GM19099 (cell line): ENCODE data around the gene SNRPA1.

Experiments used
- POLR2A ChIP-seq: IDR thresholded peaks from 3 replicates; pipeline ENCODE4 v1.6.1; 2011; ENCODE audit warnings: low read depth; ENCODE audit not compliant: insufficient read length; ENCODE audit errors: extremely low read depth

The SNRPA1 gene

DNA sequence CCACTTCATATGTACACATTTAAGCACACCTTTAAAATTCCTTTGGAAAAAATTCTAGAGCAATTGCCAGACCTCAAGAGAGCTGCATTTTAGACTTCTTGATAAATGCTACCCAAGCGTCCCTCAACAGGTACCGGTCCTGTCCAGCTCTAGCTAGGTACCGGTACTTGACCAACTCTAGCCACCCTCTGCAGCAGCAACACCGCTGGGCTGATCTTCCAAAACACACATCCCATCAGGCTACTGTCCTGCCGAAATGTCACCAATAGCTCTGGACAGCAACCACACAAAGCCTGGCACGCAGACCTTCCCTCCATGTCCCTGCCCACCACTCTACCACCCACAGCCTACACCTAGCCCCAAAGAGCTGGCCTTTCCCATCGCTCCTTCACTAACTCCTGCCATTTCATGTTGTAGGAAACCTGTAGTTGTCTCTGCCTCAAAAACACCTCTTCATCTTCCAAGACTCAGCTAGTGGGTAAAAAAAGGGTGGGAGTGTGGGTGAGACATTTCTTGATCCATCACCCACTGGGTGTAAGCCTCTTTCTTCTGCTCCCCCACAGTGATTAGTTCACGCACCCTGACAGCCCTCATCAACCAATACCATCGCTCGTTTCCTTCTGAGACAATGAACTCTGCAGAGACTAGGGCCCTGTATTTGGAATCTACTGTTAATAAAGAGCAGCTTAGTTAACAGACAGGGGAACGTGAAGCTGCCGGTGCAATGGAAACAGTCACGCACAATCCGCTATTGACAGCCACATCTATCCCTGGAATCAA lies 50.0 kb downstream of the SNRPA1 start:
- TF ChIP-seq POLR2A: no peak

DNA sequence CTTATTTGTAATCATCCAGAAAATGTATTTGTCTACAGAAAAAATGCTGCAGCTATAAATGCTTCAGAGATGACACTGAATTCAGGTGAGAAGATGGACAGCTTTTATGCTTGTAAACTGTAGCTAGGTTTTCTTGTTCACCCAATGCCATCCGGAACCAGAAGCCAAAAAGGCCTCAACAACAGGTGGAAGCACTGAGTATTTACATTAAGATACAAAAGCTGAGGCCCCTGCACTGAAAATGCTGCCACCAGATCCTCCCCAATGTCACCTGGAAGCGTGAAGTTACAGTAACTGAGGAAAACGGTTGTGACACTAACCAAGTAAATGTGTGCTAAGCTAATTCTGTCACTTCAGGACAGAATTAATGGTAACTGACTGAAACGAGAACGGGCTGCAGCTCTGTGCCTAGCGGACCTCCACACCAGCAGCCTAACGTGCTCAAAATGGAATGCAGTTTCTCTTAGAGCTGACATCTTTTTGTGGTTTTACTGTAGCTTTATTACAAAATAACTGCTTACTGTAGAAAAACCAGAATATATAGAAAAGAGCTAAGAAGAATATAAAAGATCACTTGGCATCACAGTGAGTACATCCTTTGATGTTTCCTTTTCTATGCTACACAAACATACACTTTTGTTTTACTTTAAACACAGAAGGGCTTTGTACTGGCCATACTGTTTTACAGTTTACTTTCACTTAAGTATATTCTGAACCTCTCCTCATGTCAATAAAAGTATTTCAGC lies 50.8 kb downstream of the SNRPA1 start:
- no peak for TF ChIP-seq POLR2A

DNA sequence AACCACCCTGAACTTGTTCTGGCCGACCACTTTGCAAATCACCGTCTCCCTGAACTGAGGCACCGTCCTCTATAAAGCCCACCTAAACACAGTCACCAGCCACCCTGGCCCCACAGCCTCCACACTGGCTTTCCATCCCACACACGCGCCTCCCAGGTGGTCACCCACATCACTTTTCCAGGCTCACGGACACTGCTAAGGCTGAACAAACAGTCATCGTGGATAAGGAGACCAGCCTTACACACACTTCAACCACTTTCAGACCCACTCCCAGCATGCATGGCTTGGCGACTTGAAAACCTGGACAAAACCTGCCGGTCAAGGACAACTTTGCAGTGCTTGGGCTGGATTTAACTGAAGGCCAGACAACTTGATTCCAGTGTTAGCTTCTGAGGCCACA lies 51.6 kb downstream of the SNRPA1 start:
- TF ChIP-seq POLR2A: no peak

GRCh38 chr15:101242999-101243336 lies 52.1 kb downstream of the SNRPA1 start:
- no peak for TF ChIP-seq POLR2A

DNA sequence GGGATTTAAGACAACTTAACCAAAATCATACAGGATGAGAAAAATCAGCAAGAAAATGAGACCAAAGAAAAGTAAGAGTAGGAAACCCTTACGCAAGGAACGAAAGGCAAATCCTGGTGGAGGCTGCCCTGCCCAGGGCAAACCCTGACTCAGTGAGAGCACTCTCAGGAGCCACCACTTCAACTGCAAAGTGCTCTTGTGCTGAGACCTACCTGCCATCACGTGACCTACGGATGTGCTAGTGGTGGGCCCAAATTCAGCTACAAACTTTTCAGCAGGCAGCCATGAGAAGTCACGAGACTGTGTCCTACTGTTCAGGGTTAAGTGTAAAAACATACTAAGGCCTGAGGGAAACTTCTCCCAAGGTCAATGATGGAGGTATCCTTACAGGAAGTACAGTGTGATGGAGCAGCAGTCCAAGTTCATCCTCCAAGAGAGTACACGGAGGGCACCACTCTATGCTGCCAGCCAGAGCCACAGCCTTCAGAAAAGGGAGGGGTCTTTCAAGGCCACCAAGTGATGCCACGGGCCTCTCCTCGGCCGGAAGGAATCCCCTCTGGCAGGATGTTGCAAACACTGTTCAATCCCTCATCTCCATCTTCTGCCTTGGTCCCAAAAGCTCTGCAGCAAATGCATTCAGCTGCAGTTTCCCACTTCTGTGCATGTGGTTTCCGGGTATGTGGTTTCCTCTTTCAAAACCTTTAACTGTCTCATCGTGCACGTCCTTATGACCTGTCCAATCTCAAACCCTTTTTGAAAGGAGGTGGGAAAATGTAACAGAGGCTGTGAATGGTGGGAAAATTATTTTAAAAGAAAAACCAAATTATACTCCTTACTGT lies 52.7 kb downstream of the SNRPA1 start:
- no peak for TF ChIP-seq POLR2A

GRCh38 chr15:101240358-101240757 lies 54.7 kb downstream of the SNRPA1 start:
- no peak for TF ChIP-seq POLR2A

- TF ChIP-seq POLR2A: no peak
Observed at GRCh38 chr15:101239724-101240136, 55.3 kb downstream of the SNRPA1 start.

GRCh38 chr15:101237251-101237650 lies 57.8 kb downstream of the SNRPA1 start:
- no peak for TF ChIP-seq POLR2A

DNA sequence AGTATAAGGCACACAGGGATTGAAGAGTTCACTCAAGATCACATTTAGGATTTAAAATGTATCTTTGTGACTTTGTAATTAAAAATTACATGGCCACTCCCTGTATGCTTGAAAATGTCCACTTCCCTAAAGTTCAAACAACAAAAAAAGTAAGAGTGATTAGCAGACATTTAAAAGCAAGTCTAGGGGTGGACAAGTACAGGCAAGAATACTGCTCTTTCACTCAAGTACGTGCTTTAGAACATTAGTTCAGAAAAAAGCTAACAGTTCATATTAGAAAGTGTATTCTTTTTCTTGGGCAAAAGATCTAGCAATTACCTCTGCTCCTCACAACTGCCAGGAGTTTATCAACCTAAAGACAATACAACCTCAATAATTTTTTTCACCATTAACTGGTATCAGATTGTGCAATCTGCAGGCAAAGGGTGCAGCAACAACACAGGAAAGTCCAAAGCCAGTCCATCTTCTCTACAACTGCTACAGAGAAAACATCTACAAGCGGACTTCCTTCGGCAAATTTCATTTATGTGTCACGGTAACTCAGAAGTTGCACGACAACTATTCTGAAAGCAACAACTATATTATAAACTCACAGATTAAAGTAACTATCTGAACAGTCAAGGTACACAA lies 61.3 kb downstream of the SNRPA1 start:
- TF ChIP-seq POLR2A: no peak

DNA sequence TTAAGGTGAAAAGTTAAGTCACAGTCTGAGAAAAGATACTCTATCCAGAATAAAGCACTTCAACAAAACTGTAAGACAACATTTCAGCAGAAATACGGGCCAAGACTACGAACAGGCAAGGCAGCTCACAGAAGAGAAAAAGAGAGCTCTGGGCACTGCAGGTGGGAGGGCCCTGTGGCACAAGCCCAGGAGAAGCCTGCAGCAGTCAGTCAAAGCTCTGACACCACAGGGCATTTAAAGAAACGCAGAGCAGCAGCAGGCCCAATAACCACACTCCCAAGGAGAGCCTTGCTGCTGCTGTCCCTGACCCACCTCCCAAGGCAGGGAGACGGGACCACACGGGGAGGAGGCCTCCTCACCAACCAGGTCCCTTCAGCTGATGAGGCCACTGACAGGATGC lies 62.4 kb downstream of the SNRPA1 start:
- no peak for TF ChIP-seq POLR2A
